Chondrocyte (in vitro differentiated cells): Measurements from ENCODE around the gene VOPP1. TPM values are rescaled to one million over a fixed set of nuclear protein-coding genes. Genes with fewer than 3 reads are reported as not detected.

ENCODE experiments used
- DNase-seq: peaks from one replicate; pipeline ENCODE4 v3.0.0; 2021; ENCODE audit warnings: mixed read lengths, low spot score
- H3K27ac Mint-ChIP-seq: one replicate; pipeline ENCODE4 v1.8.0; 2021; ENCODE audit warnings: mild to moderate bottlenecking, moderate library complexity, mixed read lengths; ENCODE audit not compliant: unreplicated experiment
- H3K27me3 Mint-ChIP-seq: 2 replicates; pipeline ENCODE4 v1.8.0; 2021; ENCODE audit warnings: low read depth, mixed read lengths
- H3K36me3 Mint-ChIP-seq: 2 replicates; pipeline ENCODE4 v1.8.0; 2021; ENCODE audit warnings: low read depth, mixed read lengths
- H3K4me1 Mint-ChIP-seq: 2 replicates; pipeline ENCODE4 v1.8.0; 2021; ENCODE audit warnings: low read depth, mild to moderate bottlenecking, mixed read lengths
- H3K4me3 Mint-ChIP-seq: one replicate; pipeline ENCODE4 v1.8.0; 2021; ENCODE audit warnings: mild to moderate bottlenecking, moderate library complexity, mixed read lengths; ENCODE audit not compliant: unreplicated experiment
- H3K9me3 Mint-ChIP-seq: 2 replicates; pipeline ENCODE4 v1.8.0; 2021; ENCODE audit warnings: low read depth, mixed read lengths
- CTCF ChIP-seq: fragments of 200-600 bp; sonication (generic); IDR thresholded peaks from 2 replicates; pipeline ENCODE4 v1.5.0; 2021; ENCODE audit warnings: antibody characterized with exemption, mild to moderate bottlenecking, moderate library complexity
- total RNA-seq: library from RNA; stranded (reverse); gene quantifications from 3 replicates; pipeline ENCODE4 v1.2.1, GENCODE V29; 2021

The VOPP1 gene
- total RNA-seq, 1 donor from 2014 or later = 69.2 TPM

GRCh38 chr7:55501611-55502010 lies 70.7 kb downstream of the VOPP1 start:
- H3K36me3 Mint-ChIP-seq = peaks cover 5% of the 10 kb centered on the region
- H3K27me3 Mint-ChIP-seq = no peaks in the 10 kb centered on the region
- no peak for DNase-seq
- no peak overlapping the region for H3K27ac Mint-ChIP-seq
- no peaks in the 10 kb centered on the region for H3K9me3 Mint-ChIP-seq
- H3K4me1 Mint-ChIP-seq = peaks cover 18% of the 10 kb centered on the region
- no peak for TF ChIP-seq CTCF
- H3K4me3 Mint-ChIP-seq = no peak overlapping the region

- TF ChIP-seq CTCF = no peak
- Mint-ChIP-seq H3K9me3 (no peaks in the 10 kb centered on the region), H3K4me3 (no peak overlapping the region), H3K36me3 (peaks cover 8% of the 10 kb centered on the region), H3K27me3 (no peaks in the 10 kb centered on the region), H3K4me1 (peaks cover 14% of the 10 kb centered on the region), H3K27ac (no peak overlapping the region)
- DNase-seq = no peak
Measured at GRCh38 chr7:55500117-55500756, 72.1 kb downstream of the VOPP1 start.

- no peak overlapping the region for H3K27ac Mint-ChIP-seq
- no peaks in the 10 kb centered on the region for H3K9me3 Mint-ChIP-seq
- no peak overlapping the region for H3K4me3 Mint-ChIP-seq
- DNase-seq = no peak
- peaks cover 7% of the 10 kb centered on the region for H3K4me1 Mint-ChIP-seq
- no peaks in the 10 kb centered on the region for H3K27me3 Mint-ChIP-seq
- H3K36me3 Mint-ChIP-seq = peaks cover 10% of the 10 kb centered on the region
- TF ChIP-seq CTCF = no peak
Measured at GRCh38 chr7:55499591-55499990, 72.7 kb downstream of the VOPP1 start.

GRCh38 chr7:55498770-55499169 lies 73.5 kb downstream of the VOPP1 start:
- Mint-ChIP-seq H3K27me3 (no peaks in the 10 kb centered on the region), H3K27ac (no peak overlapping the region), H3K4me3 (no peak overlapping the region), H3K36me3 (peaks cover 11% of the 10 kb centered on the region), H3K4me1 (no peaks in the 10 kb centered on the region), H3K9me3 (no peaks in the 10 kb centered on the region)
- TF ChIP-seq CTCF = no peak
- DNase-seq = no peak

- no peak for DNase-seq
- Mint-ChIP-seq H3K4me3 (no peak overlapping the region), H3K4me1 (no peaks in the 10 kb centered on the region), H3K9me3 (no peaks in the 10 kb centered on the region), H3K27ac (no peak overlapping the region), H3K36me3 (peaks cover 12% of the 10 kb centered on the region), H3K27me3 (no peaks in the 10 kb centered on the region)
- no peak for TF ChIP-seq CTCF
Measured at GRCh38 chr7:55498142-55498541, 74.2 kb downstream of the VOPP1 start.
